ENCODE data around the gene ITIH5.

The ITIH5 gene

DNA sequence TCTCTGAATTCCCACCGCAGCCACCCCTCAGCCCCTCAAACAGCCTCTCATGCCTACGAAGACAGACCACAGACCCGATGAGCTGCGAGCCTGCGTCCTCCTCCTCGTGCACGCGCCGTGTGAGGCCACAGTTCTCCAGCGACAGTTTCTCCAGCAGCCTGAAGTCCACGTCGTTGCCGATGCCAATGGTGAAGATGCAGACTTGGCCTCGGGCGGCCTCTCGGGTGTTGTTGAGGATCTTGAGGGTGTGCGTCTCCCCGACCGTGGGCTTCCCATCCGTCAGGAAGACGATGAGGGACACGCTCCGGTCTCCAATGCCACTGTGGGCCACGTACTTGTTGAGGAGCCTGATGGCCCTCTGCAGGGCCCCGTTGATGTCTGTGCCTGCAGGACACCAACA, 87.1 kb downstream of the ITIH5 start:
- DNase-seq: no peak

GRCh38 chr10:7577579-7577978, 89.2 kb downstream of the ITIH5 start:
- no peak for DNase-seq

- no peak for DNase-seq
Measured at GRCh38 chr10:7577176-7577575, 89.6 kb downstream of the ITIH5 start.

GRCh38 chr10:7576340-7576739, 90.4 kb downstream of the ITIH5 start:
- no peak for DNase-seq

DNA sequence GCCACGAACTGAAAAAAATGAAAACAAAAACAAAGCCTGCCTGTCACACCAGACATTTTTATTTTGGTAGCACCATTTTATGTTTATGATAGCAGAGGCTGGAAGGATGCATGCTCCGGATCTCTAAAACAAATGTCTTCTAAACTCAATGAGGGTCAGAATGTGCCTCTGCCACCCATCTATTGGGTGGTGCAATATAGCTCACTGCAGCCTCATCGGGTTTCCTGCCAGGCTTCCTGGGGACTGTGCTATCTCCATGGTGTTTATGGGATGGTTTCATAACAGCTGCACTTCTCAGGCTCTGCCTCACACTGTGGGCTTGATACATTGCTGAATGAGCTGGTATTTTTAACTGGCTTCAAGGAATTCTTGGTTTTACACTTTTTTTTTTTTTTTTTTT, 94.4 kb downstream of the ITIH5 start:
- DNase-seq: no peak

DNA sequence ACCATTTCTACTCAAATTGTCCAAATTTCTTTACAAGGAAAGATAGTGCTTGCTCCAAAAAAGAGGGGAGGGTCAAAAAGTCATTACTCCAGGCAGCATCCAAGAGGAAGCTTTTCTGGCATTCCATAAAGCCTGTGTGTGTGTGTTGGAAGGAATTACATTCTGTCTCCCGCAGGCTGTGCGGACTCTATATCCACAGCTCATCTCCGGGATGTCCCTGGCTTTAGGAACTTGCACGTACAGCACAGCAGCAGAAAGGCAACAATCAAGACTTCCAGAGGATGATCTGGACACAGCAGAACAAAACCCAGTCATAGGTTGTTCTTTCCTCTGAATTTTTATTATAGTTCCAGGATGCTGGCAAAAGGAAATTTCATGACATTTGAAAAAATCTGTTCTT, 94.8 kb downstream of the ITIH5 start:
- no peak for DNase-seq

- DNase-seq: no peak
Measured at GRCh38 chr10:7567911-7568620, 98.7 kb downstream of the ITIH5 start.

GRCh38 chr10:7566891-7567290, 99.9 kb downstream of the ITIH5 start:
- no peak for DNase-seq

DNA sequence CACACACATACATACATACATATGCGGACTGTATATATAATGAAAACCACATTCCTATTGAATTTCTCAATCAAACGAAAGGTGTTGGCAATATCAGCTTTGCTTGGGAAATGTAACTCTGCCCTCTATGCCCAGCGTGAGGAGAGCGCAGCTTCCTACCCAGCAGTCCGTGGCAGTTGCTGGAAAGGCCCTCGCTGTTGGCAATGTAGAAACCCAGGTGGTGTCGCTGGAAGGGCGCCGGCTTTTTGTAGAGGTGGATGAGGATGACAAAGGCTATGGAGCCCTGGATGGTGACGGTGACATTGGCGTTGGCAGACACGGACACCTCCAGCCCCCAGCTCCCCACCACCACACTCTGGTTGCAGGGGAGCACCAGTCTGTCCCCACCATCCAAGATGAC, 100.9 kb downstream of the ITIH5 start:
- DNase-seq: no peak

GRCh38 chr10:7563770-7564169, 103.0 kb downstream of the ITIH5 start:
- no peak for DNase-seq

- no peak for DNase-seq
Measured at GRCh38 chr10:7563368-7563767, 103.4 kb downstream of the ITIH5 start.

GRCh38 chr10:7561985-7562384, 104.8 kb downstream of the ITIH5 start:
- DNase-seq: no peak

GRCh38 chr10:7561216-7561893, 105.4 kb downstream of the ITIH5 start:
- DNase-seq: no peak

DNA sequence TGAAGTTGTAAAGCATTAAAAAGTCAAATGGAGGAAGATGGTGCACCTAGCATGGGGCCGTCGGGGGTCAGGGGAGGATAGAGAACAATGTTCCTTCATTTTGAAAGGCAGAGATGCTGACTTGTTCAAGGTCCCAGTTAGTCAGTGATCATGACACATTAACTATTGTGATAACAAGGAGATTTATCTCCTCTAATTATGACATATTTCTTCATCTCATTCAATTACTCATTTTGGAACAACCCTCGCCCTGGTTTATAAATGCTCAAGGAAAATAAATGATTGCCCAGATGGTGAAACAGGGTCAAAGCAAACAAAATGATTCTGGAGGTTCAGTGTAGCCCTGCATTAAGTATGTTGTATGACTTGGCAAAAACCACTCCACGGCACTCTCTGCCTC, 106.2 kb downstream of the ITIH5 start:
- DNase-seq: no peak

GRCh38 chr10:7559386-7559785, 107.4 kb downstream of the ITIH5 start:
- DNase-seq: no peak

- DNase-seq: no peak
Measured at GRCh38 chr10:7558036-7558435, 108.7 kb downstream of the ITIH5 start.

DNA sequence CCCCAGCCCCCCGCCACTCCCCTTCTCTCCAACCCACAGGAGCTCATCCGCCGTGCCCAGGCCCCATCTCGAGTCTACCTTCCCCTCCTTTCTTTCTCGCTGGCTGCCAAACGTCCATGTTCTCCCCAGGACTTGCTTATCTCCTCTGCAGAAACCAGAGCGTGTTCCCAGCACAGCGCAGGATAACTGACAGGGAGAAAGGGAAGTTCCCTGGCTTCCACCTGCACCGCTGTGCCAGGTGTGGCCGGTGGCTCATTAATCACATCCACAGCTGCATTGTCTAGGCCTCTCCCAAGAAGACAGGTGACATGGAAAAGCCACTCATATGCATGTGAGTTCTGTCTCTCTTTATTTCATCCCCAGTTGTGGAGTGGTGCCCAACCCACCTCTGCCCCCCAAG, 113.2 kb downstream of the ITIH5 start:
- DNase-seq: no peak

GRCh38 chr10:7551950-7552716, 114.6 kb downstream of the ITIH5 start:
- no peak for DNase-seq

DNA sequence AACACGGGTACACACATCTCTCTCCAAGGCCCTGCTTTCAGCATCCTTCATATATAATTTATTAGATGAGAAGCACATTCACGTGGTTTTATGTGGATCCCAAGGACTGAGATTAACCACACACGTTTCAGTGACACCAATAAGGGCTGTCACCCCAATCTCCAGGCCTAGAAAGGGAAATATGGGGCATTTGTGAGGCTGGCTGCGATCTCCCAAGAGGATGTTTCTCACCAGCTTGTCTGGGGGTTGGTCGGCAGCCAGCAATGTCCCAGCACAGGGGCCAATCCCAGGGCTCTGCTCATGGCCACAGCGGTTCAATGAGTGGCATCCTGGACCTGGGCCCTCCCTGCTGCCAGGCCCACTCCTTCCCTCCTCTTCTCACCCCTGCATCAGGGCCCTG, 115.5 kb downstream of the ITIH5 start:
- DNase-seq: no peak

DNA sequence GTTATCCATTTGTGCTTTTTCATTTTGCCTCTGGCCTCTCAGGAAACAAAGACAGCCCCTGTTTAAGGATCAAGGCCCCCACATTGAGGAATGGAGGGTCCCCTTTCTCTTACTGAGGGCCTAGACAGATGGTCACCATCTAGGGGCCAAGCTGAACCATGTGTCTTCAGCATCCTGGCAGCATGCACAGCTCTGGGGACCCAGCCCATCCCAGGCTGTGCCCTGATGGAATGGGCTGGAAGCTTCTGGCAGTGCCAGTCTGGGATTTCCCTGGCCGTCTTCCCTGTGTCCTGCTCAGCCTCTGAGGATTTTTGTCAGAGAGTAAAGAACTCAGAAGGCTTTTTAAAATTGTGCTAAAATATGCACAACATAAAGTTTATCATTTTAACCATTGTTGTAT, 116.8 kb downstream of the ITIH5 start:
- DNase-seq: no peak

GRCh38 chr10:7547829-7548228, 118.9 kb downstream of the ITIH5 start:
- DNase-seq: no peak

DNA sequence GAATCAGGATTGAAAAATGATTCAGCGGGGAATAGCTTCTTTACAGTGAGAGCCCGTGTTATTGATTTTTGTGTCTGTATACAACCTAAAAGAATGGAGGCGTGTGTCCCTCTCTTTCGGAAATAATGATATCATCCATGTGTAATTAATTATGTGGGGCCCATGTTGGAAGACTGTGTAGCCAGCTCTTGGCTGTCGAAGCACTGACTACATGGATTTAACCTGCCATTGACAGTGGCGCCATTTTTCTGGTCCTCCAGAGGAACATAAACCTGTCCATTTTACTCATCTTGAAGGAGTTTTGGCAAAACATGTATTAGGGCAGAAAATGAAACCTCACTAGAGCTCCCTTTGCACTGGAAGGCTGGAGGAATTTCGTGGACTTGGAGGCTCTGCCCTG, 119.6 kb downstream of the ITIH5 start:
- no peak for DNase-seq

- DNase-seq: no peak
Measured at GRCh38 chr10:7546385-7546967, 120.3 kb downstream of the ITIH5 start.

DNA sequence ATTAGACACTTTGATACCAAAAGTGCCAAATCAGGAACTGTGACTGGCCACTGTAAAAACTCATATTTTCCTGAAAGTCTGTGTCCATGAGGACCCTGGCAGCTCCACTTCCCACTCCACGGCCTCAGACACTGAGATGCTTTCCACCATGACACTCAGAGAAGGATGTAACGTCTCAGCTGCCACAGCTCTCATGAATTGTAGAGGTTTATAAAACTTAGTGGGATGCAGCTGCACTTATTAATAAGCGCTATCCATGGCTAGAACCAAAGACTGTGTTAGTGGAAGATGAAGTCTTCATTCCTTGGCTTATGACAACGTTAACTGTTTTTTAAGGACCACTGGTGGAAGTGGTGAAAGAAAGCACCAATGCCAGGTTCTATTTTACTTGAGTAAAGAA, 121.0 kb downstream of the ITIH5 start:
- DNase-seq: no peak

Measured in activated effector memory CD4-positive, alpha-beta T cell treated with anti-CD3 and anti-CD28 coated beads, Interleukin-2, amount 50 U/mL, for 16 hours (primary cell).